Lower leg skin (tissue), 3 donors: ENCODE results near the gene CCNDBP1.

Experiments used
- POLR2A ChIP-seq, 2 donors: fragments of 450-650 bp; IDR thresholded peaks; one replicate each; pipeline ENCODE4 v1.6.1; 2016 to 2017; ENCODE audit warnings: antibody characterized with exemption in 2 of 2, mild to moderate bottlenecking in 1 of 2, moderate library complexity in 1 of 2
- TF ChIP-seq, protein P1 (sequence below), 3 donors: fragments of 450-650 bp; IDR thresholded peaks; one replicate each; pipeline ENCODE4 v1.5.1; 2016; ENCODE audit warnings: antibody characterized with exemption in 3 of 3, mild to moderate bottlenecking in 3 of 3, moderate library complexity in 2 of 3

DNA sequence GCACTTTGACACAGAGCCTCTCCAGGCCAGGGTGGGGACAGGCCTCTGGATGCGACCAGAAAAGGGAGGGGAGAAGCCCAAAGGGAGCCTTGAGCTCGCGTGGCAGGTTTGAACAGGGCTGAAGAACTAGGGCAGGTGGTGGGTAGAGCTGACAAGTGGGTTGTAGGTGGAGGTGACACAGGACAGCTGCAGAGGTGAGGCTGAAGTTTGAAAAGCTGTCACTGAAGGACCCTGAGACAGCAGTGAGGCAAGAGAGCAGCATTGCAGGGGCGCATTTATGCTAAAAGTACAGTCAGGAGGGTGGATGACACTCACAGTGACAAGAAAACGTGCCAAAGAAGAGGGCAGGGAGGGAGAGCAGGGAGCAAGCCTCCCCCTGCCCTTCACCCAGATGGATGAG, 57.4 kb downstream of the CCNDBP1 start:
- TF ChIP-seq, protein P1, sequence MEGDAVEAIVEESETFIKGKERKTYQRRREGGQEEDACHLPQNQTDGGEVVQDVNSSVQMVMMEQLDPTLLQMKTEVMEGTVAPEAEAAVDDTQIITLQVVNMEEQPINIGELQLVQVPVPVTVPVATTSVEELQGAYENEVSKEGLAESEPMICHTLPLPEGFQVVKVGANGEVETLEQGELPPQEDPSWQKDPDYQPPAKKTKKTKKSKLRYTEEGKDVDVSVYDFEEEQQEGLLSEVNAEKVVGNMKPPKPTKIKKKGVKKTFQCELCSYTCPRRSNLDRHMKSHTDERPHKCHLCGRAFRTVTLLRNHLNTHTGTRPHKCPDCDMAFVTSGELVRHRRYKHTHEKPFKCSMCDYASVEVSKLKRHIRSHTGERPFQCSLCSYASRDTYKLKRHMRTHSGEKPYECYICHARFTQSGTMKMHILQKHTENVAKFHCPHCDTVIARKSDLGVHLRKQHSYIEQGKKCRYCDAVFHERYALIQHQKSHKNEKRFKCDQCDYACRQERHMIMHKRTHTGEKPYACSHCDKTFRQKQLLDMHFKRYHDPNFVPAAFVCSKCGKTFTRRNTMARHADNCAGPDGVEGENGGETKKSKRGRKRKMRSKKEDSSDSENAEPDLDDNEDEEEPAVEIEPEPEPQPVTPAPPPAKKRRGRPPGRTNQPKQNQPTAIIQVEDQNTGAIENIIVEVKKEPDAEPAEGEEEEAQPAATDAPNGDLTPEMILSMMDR (IDR thresholded peaks at IDR 0.05): no peak
- no peak for TF ChIP-seq POLR2A (IDR thresholded peaks at IDR 0.05)
